ENCODE results near the gene BLACAT1. TPM values are rescaled to one million over a fixed set of nuclear protein-coding genes. Genes with fewer than 3 reads are reported as not detected.
A peak's percentile ranks its signal among the peaks of the same experiment; 100 is the strongest.

BLACAT1 gene
- total and polyA plus RNA-seq, 2 of the 13 experiments (the other 11 are each of a cell fraction or from before 2014, with no cell fraction given): 1.2 to 2.8 TPM

DNA sequence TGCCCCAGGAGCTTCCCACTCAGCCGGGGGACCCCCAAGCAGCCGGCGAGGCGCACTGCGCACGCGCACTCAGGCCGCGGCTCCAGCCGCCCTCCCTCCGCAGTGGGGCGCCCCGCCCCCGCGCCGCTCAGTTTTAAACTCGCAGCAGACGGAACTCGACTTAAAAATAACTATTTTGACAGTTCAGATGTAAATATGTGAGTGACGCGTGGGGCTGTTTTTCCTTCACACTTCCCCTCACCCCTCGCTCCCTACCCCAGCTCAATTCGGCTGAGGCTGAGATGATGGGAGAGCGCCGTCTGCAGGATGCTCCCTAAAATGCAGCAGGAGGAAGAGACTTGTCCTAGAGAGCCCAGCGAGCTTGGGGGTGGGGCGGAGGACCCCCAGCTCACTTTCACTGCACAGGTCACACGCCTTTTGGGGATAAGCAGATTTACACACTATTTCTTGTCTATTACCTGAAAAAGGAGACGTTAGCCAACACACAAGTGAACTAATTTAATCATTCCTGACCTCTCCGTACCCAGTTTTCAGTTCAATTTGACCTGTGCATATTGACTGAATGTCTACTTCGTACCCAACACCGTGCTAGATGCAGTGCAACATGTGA, 25.0 kb downstream of the BLACAT1 start (continued):
- TF ChIP-seq, protein P1, sequence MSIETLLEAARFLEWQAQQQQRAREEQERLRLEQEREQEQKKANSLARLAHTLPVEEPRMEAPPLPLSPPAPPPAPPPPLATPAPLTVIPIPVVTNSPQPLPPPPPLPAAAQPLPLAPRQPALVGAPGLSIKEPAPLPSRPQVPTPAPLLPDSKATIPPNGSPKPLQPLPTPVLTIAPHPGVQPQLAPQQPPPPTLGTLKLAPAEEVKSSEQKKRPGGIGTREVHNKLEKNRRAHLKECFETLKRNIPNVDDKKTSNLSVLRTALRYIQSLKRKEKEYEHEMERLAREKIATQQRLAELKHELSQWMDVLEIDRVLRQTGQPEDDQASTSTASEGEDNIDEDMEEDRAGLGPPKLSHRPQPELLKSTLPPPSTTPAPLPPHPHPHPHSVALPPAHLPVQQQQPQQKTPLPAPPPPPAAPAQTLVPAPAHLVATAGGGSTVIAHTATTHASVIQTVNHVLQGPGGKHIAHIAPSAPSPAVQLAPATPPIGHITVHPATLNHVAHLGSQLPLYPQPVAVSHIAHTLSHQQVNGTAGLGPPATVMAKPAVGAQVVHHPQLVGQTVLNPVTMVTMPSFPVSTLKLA (IDR thresholded peaks at IDR 0.05): 0 out of 2 replicates have a peak, but pooled peaks have one; percentile 5
- no peak for TF ChIP-seq KLF15 (CRISPR knock-in tag; IDR thresholded peaks at IDR 0.05; ENCODE audit: borderline replicate concordance)

DNA sequence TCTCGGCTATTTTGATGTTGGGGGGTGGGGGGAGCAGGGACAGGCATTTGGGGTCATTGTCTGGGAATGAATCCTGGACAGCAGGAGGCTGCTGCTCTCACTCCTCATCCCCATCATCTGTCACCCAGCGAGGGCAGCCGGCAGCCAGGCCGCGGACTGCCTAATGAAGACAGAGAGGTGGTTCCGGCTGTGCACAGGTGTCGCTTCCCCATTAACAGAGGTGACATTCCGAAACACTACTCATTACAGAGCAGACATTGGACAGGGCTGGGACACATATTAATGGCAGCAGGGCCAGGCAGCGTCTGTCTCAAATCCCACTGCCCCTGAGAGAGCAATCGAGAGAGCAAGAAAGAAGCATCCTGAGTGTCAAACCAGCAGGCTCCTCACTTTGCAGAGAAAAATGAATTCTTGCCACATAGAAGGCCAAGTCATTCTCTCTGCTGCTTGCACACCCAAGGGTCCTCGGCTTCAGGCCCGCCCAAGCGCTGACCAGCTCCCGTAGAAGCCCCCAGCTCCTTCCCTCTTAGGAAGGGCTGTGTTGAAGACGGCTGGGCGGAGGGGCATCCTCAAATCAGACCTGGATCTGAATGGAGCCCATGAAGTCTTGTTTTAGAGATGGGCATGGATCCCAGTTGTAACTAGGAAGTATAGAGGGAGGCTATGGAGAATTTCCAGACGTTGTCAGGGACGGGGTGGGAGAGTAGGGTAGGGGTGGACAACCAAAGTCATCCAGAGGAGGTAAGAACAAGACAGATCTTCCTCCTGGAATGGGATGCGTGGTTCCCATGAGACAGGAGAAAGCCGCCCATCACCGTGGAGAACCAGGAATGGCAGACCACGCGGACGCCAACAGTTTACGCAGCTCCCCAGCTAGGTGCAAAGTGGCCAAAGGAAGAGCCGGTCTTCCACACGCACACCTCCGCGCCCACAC, 25.8 kb downstream of the BLACAT1 start:
- Histone ChIP-seq H3K36me3 (replicated peaks in 1 of 2; ENCODE audit: control insufficient read depth in 1 of 2, insufficient read depth in 2 of 2, low read length in 2 of 2) (no peaks in the 10 kb centered on the region), H2AFZ (ENCODE audit: low read length) (no peak overlapping the region), H3K27me3 (ENCODE audit: control insufficient read depth in 1 of 2, insufficient read depth in 2 of 2, low read length in 2 of 2) (peaks cover 5 to 61% of the 10 kb centered on the region in 2 experiments), H4K20me1 (ENCODE audit: insufficient read depth, low read length) (no peaks in the 10 kb centered on the region), H3K4me3 (replicated peaks in 1 of 3; ENCODE audit: insufficient read depth in 1 of 3, low read depth in 2 of 3, low read length in 3 of 3) (peak overlapping the region in 2 of 3 experiments; percentile 40 to 62; a peak in 4 of 6 replicates), H3K4me2 (ENCODE audit: low read depth, low read length) (peak overlapping the region; percentile 69), H3K4me1 (ENCODE audit: insufficient read depth, low read length) (peaks cover 5% of the 10 kb centered on the region), H3K9ac (ENCODE audit: insufficient read depth, low read depth, low read length) (no peak overlapping the region), H3K27ac (ENCODE audit: extremely low read length, insufficient read depth, low read length) (no peak overlapping the region), H3K9me3 (ENCODE audit: low read length) (no peaks in the 10 kb centered on the region), H3K79me2 (ENCODE audit: insufficient read depth, low read length) (no peaks in the 10 kb centered on the region)
- no TSS peak for BruUV-seq (replicated peaks)
- POLR2A ChIA-PET: interaction anchor here (0.9 to 1.2 kb wide), 2 partner anchors 11 to 12 kb away, joined by 3 read pairs; no protein-coding TSS in a partner anchor
- WGBS (ENCODE audit: low lambda C conversion rate): 67% methylated on average over 18 of the region's 29 CpGs
- no peak for ATAC-seq
- intact Hi-C loops (cut with micrococcal nuclease; ENCODE audit: unreplicated experiment): no loop called here
- CTCF ChIA-PET (ENCODE audit: low intra/inter-chr PET ratio, low total read pairs): no interaction called here
- no peak for FAIRE-seq
- DNase-seq (ENCODE audit: low spot score): no peak
- in situ Hi-C loops (cut with HindIII; ENCODE audit: extremely low pct_ligation_motif_present, low pct_unique_long_range_greater_than_20kb): no loop called here
- TF ChIP-seq, protein P2, sequence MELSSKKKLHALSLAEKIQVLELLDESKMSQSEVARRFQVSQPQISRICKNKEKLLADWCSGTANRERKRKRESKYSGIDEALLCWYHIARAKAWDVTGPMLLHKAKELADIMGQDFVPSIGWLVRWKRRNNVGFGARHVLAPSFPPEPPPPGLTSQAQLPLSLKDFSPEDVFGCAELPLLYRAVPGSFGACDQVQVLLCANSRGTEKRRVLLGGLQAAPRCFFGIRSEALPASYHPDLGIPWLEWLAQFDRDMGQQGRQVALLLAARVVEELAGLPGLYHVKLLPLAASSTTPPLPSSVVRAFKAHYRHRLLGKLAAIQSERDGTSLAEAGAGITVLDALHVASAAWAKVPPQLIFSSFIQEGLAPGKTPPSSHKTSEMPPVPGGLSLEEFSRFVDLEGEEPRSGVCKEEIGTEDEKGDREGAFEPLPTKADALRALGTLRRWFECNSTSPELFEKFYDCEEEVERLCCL (CRISPR knock-in tag; IDR thresholded peaks at IDR 0.05; ENCODE audit: borderline replicate concordance): no peak
- 0 out of 2 replicates have a peak, but pooled peaks have one; percentile 29 for TF ChIP-seq ZNF891 (CRISPR knock-in tag; IDR thresholded peaks at IDR 0.05)
- TF ChIP-seq NRL (CRISPR knock-in tag; IDR thresholded peaks at IDR 0.05; ENCODE audit: borderline replicate concordance): 0 out of 2 replicates have a peak, but pooled peaks have one; percentile 27
- TF ChIP-seq KAT7 (CRISPR knock-in tag; IDR thresholded peaks at IDR 0.05; ENCODE audit: borderline replicate concordance): no peak
- no peak for TF ChIP-seq ZNF766 (CRISPR knock-in tag; IDR thresholded peaks at IDR 0.05; ENCODE audit: borderline replicate concordance)
- TF ChIP-seq ZNF772 (CRISPR knock-in tag; IDR thresholded peaks at IDR 0.05): 0 out of 2 replicates have a peak, but pooled peaks have one; percentile 9

Measured in HepG2 (cell line).